H9 (cell line): Measurements from ENCODE around the gene MPP1. TPM values are rescaled to one million over a fixed set of nuclear protein-coding genes. Genes with fewer than 3 reads are reported as not detected.

ENCODE experiments used
- DNase-seq: peaks from one replicate; pipeline ENCODE4 v3.0.0-alpha.2; 2017
- H2AFZ ChIP-seq: one replicate; pipeline ENCODE4 v1.6.1; 2013; ENCODE audit warnings: mild to moderate bottlenecking, low read length, control low read depth, moderate library complexity
- H2AK5ac ChIP-seq: 2 replicates; pipeline ENCODE4 v1.6.1; 2013; ENCODE audit warnings: low read length, control low read depth, mixed read lengths; ENCODE audit not compliant: insufficient read length
- H2BK120ac ChIP-seq: one replicate; pipeline ENCODE4 v1.6.1; 2013; ENCODE audit warnings: low read depth, mild to moderate bottlenecking, low read length, control low read depth, inconsistent platforms; ENCODE audit not compliant: poor library complexity, severe bottlenecking
- H2BK12ac ChIP-seq: 2 replicates; pipeline ENCODE4 v1.6.1; 2013; ENCODE audit warnings: low read length, control low read depth, mixed read lengths, low read depth; ENCODE audit not compliant: insufficient read length
- H2BK15ac ChIP-seq: 2 replicates; pipeline ENCODE4 v1.6.1; 2013; ENCODE audit warnings: low read depth, low read length, control low read depth
- H2BK20ac ChIP-seq: one replicate; pipeline ENCODE4 v1.6.1; 2013; ENCODE audit warnings: low read depth, mild to moderate bottlenecking, low read length, control low read depth, inconsistent platforms; ENCODE audit not compliant: poor library complexity, severe bottlenecking
- H2BK5ac ChIP-seq: 2 replicates; pipeline ENCODE4 v1.6.1; 2013; ENCODE audit warnings: low read length, control low read depth, mixed read lengths; ENCODE audit not compliant: insufficient read length
- H3K14ac ChIP-seq: 2 replicates; pipeline ENCODE4 v1.6.1; 2013; ENCODE audit warnings: low read length, control low read depth; ENCODE audit not compliant: insufficient read depth
- H3K18ac ChIP-seq: 2 replicates; pipeline ENCODE4 v1.6.1; 2013; ENCODE audit warnings: low read depth, mild to moderate bottlenecking, mixed read lengths, low read length, control low read depth; ENCODE audit not compliant: insufficient read length
- H3K23ac ChIP-seq: 2 replicates; pipeline ENCODE4 v1.6.1; 2013; ENCODE audit warnings: low read length, control low read depth, mixed read lengths, low read depth; ENCODE audit not compliant: insufficient read length
- H3K23me2 ChIP-seq: 2 replicates; pipeline ENCODE4 v1.6.1; 2013; ENCODE audit warnings: low read depth, mild to moderate bottlenecking, mixed read lengths, low read length, control low read depth; ENCODE audit not compliant: insufficient read length, poor library complexity, severe bottlenecking
- H3K27ac ChIP-seq: 2 replicates; pipeline ENCODE4 v1.5.1; 2013; ENCODE audit warnings: low read length, control low read depth, mixed read lengths, low read depth; ENCODE audit not compliant: insufficient read length
- H3K27me3 ChIP-seq: 2 replicates; pipeline ENCODE4 v1.6.1; 2013; ENCODE audit warnings: low read length, control low read depth, inconsistent platforms; ENCODE audit not compliant: insufficient read depth
- H3K4ac ChIP-seq: 2 replicates; pipeline ENCODE4 v1.6.1; 2013; ENCODE audit warnings: low read depth, mild to moderate bottlenecking, control low read depth, inconsistent platforms, low read length, moderate library complexity
- H3K4me1 ChIP-seq: 2 replicates; pipeline ENCODE4 v1.6.1; 2013; ENCODE audit warnings: low read length, control low read depth, inconsistent platforms; ENCODE audit not compliant: insufficient read depth
- H3K4me2 ChIP-seq: 2 replicates; pipeline ENCODE4 v1.6.1; 2013; ENCODE audit warnings: low read length, control low read depth, mixed read lengths; ENCODE audit not compliant: insufficient read length, insufficient read depth
- H3K56ac ChIP-seq: 2 replicates; pipeline ENCODE4 v1.6.1; 2013; ENCODE audit warnings: low read depth, mild to moderate bottlenecking, mixed read lengths, low read length, control low read depth; ENCODE audit not compliant: insufficient read length
- H3K79me1 ChIP-seq: 2 replicates; pipeline ENCODE4 v1.6.1; 2013; ENCODE audit warnings: low read depth, mild to moderate bottlenecking, moderate library complexity, low read length, control low read depth, inconsistent platforms; ENCODE audit not compliant: insufficient read depth, poor library complexity, severe bottlenecking
- H3K79me2 ChIP-seq: 2 replicates; pipeline ENCODE4 v1.6.1; 2013; ENCODE audit warnings: low read length, control low read depth, inconsistent platforms; ENCODE audit not compliant: insufficient read depth
- H3K9ac ChIP-seq: 2 replicates; pipeline ENCODE4 v1.6.1; 2013; ENCODE audit warnings: low read length, control low read depth, mixed read lengths; ENCODE audit not compliant: insufficient read length; ENCODE audit errors: extremely low read depth
- H3K9me3 ChIP-seq: one replicate; pipeline ENCODE4 v1.6.1; 2013; ENCODE audit warnings: low read depth, low read length, inconsistent platforms; ENCODE audit not compliant: control insufficient read depth
- H3T11ph ChIP-seq: one replicate; pipeline ENCODE4 v1.6.1; 2013; ENCODE audit warnings: mild to moderate bottlenecking, low read length, control low read depth, inconsistent platforms
- H4K20me1 ChIP-seq: one replicate; pipeline ENCODE4 v1.6.1; 2013; ENCODE audit not compliant: control insufficient read depth, insufficient read length, insufficient read depth
- H4K5ac ChIP-seq: 2 replicates; pipeline ENCODE4 v1.6.1; 2013; ENCODE audit warnings: low read depth, mild to moderate bottlenecking, mixed read lengths, low read length, control low read depth; ENCODE audit not compliant: insufficient read length
- H4K8ac ChIP-seq: replicated peaks from 2 replicates; pipeline ENCODE4 v1.6.1; 2013; ENCODE audit warnings: low read length, control low read depth, mixed read lengths, low read depth; ENCODE audit not compliant: insufficient read length
- H4K91ac ChIP-seq: 2 replicates; pipeline ENCODE4 v1.6.1; 2013; ENCODE audit warnings: low read depth, mild to moderate bottlenecking, moderate library complexity, mixed read lengths, low read length, control low read depth; ENCODE audit not compliant: insufficient read length
- H3K27ac Mint-ChIP-seq, 3 experiments: 2 replicates in 2 of 3; 3 replicates in 1 of 3; pipeline ENCODE4 v1.8.0; 2020 to 2021; ENCODE audit warnings: mixed read lengths in 3 of 3, mild to moderate bottlenecking in 1 of 3, moderate library complexity in 1 of 3
- H3K27me3 Mint-ChIP-seq: 2 replicates; pipeline ENCODE4 v1.8.0; 2021; ENCODE audit warnings: low read depth, mild to moderate bottlenecking, moderate library complexity, mixed read lengths
- H3K36me3 Mint-ChIP-seq, 3 experiments: 2 replicates in 2 of 3; 3 replicates in 1 of 3; pipeline ENCODE4 v1.8.0; 2020 to 2021; ENCODE audit warnings: low read depth in 3 of 3, mixed read lengths in 3 of 3; ENCODE audit not compliant: insufficient read depth in 1 of 3
- H3K4me1 Mint-ChIP-seq, 2 experiments: 2 replicates each; pipeline ENCODE4 v1.8.0; 2020; ENCODE audit warnings: mixed read lengths in 2 of 2
- H3K4me3 Mint-ChIP-seq, 2 experiments: 2 replicates in 1 of 2; 3 replicates in 1 of 2; pipeline ENCODE4 v1.8.0; 2020 to 2021; ENCODE audit warnings: mild to moderate bottlenecking in 2 of 2, mixed read lengths in 2 of 2, moderate library complexity in 1 of 2
- H3K9me3 Mint-ChIP-seq, 2 experiments: 2 replicates in 1 of 2; 3 replicates in 1 of 2; pipeline ENCODE4 v1.8.0; 2020; ENCODE audit warnings: mild to moderate bottlenecking in 2 of 2, mixed read lengths in 2 of 2, moderate library complexity in 1 of 2
- CTCF ChIP-seq: fragments of 200-600 bp; sonication (generic); conservative IDR thresholded peaks from 3 replicates; pipeline ENCODE4 v1.8.0; 2021; ENCODE audit warnings: antibody characterized with exemption, mild to moderate bottlenecking
- WGBS: extraction: QIAGEN DNeasy Blood & Tissue Kit; methylation state at CpG from one replicate; pipeline ENCODE4 v1.1.7; 2013; ENCODE audit warnings: missing lambda C conversion rate, low lambda C conversion rate, mixed read lengths; ENCODE audit not compliant: insufficient read length; ENCODE audit errors: extremely low coverage; 5-methylcytosine and 5-hydroxymethylcytosine counted together
- total RNA-seq: library from RNA; stranded (reverse); gene quantifications from 2 replicates; pipeline ENCODE4 v1.2.1, GENCODE V29; 2021

Gene MPP1
- total RNA-seq, 1 experiment from 2014 or later, result 17.9 TPM

- peaks cover 3 to 16% (median 8%) of the 10 kb centered on the region in 3 experiments; a peak in 6 of 7 replicates for H3K36me3 Mint-ChIP-seq
- no peak overlapping the region for H2BK15ac ChIP-seq
- peaks cover 38% of the 10 kb centered on the region for H3K9me3 ChIP-seq
- no peaks in the 10 kb centered on the region for H3K79me1 ChIP-seq
- no peaks in the 10 kb centered on the region for H4K20me1 ChIP-seq
- H2AFZ ChIP-seq, result no peak overlapping the region
- no peak overlapping the region for H3K56ac ChIP-seq
- no peak overlapping the region for H3K4me2 ChIP-seq
- H3K4me1 Mint-ChIP-seq, result peaks cover 2 to 7% of the 10 kb centered on the region in 2 experiments; a peak in 3 of 4 replicates
- no peak overlapping the region for H3K4ac ChIP-seq
- no peaks in the 10 kb centered on the region for H3K27me3 ChIP-seq
- H3K79me2 ChIP-seq, result no peaks in the 10 kb centered on the region; the same call in 1 of the 2 replicates
- no peak overlapping the region for H3K4me3 Mint-ChIP-seq
- H3K27ac Mint-ChIP-seq, result no peak overlapping the region
- no peak overlapping the region for H4K5ac ChIP-seq
- H4K91ac ChIP-seq, result no peak overlapping the region
- no peak overlapping the region for H3K14ac ChIP-seq
- no peak overlapping the region for H3K9ac ChIP-seq
- no peak overlapping the region for H2BK20ac ChIP-seq
- H3K9me3 Mint-ChIP-seq, result peaks cover 61 to 74% of the 10 kb centered on the region in 2 experiments
- H2BK5ac ChIP-seq, result no peak overlapping the region
- H3K27me3 Mint-ChIP-seq, result peaks cover under 1% of the 10 kb centered on the region; the same call in 1 of the 2 replicates
- H4K8ac ChIP-seq, result no peak overlapping the region
- H2AK5ac ChIP-seq, result no peak overlapping the region
- no peaks in the 10 kb centered on the region for H3K4me1 ChIP-seq
- TF ChIP-seq CTCF, result no peak
- no peak overlapping the region for H2BK12ac ChIP-seq
- no peak overlapping the region for H3K23ac ChIP-seq
- no peak overlapping the region for H3K18ac ChIP-seq
- H3T11ph ChIP-seq, result no peak overlapping the region
- no peak overlapping the region for H3K27ac ChIP-seq
- peaks cover 3% of the 10 kb centered on the region for H3K23me2 ChIP-seq
- H2BK120ac ChIP-seq, result no peak overlapping the region
- no peak for DNase-seq
- WGBS, result no CpG with 5 or more reads among the region's 8 CpGs
Measured at GRCh38 chrX:154791939-154792338, 13.3 kb downstream of the MPP1 start.
